ENCODE measurements around the gene ARL6IP4. TPM values are rescaled to one million over a fixed set of nuclear protein-coding genes. Genes with fewer than 3 reads are reported as not detected.

The ARL6IP4 gene
- polyA plus RNA-seq, 2 of the 4 experiments (the other 2 are of a cell fraction): 208 to 209 TPM

- CTCF ChIA-PET: interaction anchor here (1.2 to 2.6 kb wide), 3 partner anchors 15 to 241 kb away, joined by 3 to 7 read pairs (median 5); partner anchors contain the start of gene PITPNM2
- ATAC-seq: peak in 1 of 2 experiments; percentile 4; a peak in 1 of 6 replicates
- no peak for TF ChIP-seq HOXB13 (CRISPR knock-in tag; IDR thresholded peaks at IDR 0.05; ENCODE audit: low read depth)
- TF ChIP-seq PHF8 (IDR thresholded peaks at IDR 0.05; ENCODE audit: borderline replicate concordance, low read depth): no peak
- no peak for TF ChIP-seq EHMT2 (IDR thresholded peaks at IDR 0.05; ENCODE audit: low read depth)
- no peak for TF ChIP-seq JUNB (IDR thresholded peaks at IDR 0.05)
- TF ChIP-seq CHD4 (IDR thresholded peaks at IDR 0.05; ENCODE audit: borderline replicate concordance): no peak
- no peak for TF ChIP-seq RFX5 (IDR thresholded peaks at IDR 0.05)
- TF ChIP-seq HMGXB4 (CRISPR knock-in tag; IDR thresholded peaks at IDR 0.05; ENCODE audit: borderline replicate concordance): no peak
- TF ChIP-seq ZFP36 (IDR thresholded peaks at IDR 0.05; ENCODE audit: borderline replicate concordance, partially characterized antibody): no peak
- no peak for TF ChIP-seq ELK1 (IDR thresholded peaks at IDR 0.05; ENCODE audit: low read depth, low read length)
- no peak for TF ChIP-seq TFCP2L1 (CRISPR knock-in tag; IDR thresholded peaks at IDR 0.05)
- TF ChIP-seq GATA3 (IDR thresholded peaks at IDR 0.05; ENCODE audit: borderline replicate concordance): no peak
- no peak for TF ChIP-seq PBX3 (IDR thresholded peaks at IDR 0.05)
- no peak for TF ChIP-seq FOXS1 (CRISPR knock-in tag; IDR thresholded peaks at IDR 0.05)
- TF ChIP-seq SMC3 (IDR thresholded peaks at IDR 0.05): no peak
- TF ChIP-seq E2F6 (IDR thresholded peaks at IDR 0.05; ENCODE audit: borderline replicate concordance, low read depth): no peak
- no peak for TF ChIP-seq HOXA7 (CRISPR knock-in tag; IDR thresholded peaks at IDR 0.05)
These were observed 16.3 kb downstream of the ARL6IP4 start for GRCh38 chr12:122996621-122997342.

GRCh38 chr12:122997343-122998250 lies 17.1 kb downstream of the ARL6IP4 start:
- Histone ChIP-seq H3K4me1 (no peaks in the 10 kb centered on the region), H3K9me3 (no peaks in the 10 kb centered on the region), H3K27ac (no peak overlapping the region), H3K4me2 (no peak overlapping the region), H3K4me3 (no peak overlapping the region)
- 93% methylated on average over 25 of the region's 25 CpGs for WGBS (ENCODE audit: missing lambda C conversion rate)
- no peak for DNase-seq (ENCODE audit: low read depth in 1 of 2, low spot score in 1 of 2)
- TF ChIP-seq KDM5A (IDR thresholded peaks at IDR 0.05) (no peak), GATA3 (IDR thresholded peaks at IDR 0.05; ENCODE audit: borderline replicate concordance) (no peak), JUN (IDR thresholded peaks at IDR 0.05) (no peak), TFCP2L1 (CRISPR knock-in tag; IDR thresholded peaks at IDR 0.05) (no peak), E2F6 (IDR thresholded peaks at IDR 0.05; ENCODE audit: borderline replicate concordance, low read depth) (no peak), BHLHE40 (IDR thresholded peaks at IDR 0.05; ENCODE audit: low read depth, low read length) (no peak), RFX5 (IDR thresholded peaks at IDR 0.05) (no peak), CHD4 (IDR thresholded peaks at IDR 0.05; ENCODE audit: borderline replicate concordance) (no peak)
- FAIRE-seq: no peak
- ATAC-seq: peak in 1 of 2 experiments; percentile 7; a peak in 3 of 6 replicates
- ChIA-PET CTCF (interaction anchor here (0.5 to 2.6 kb wide), 6 partner anchors 16 to 153 kb away, joined by 3 to 7 read pairs (median 4); partner anchors contain the start of gene PITPNM2), POLR2A (no interaction called here)

More at GRCh38 chr12:122996621-122997342, 16.3 kb downstream of the ARL6IP4 start:
- Histone ChIP-seq H3K27ac (no peak overlapping the region), H3K4me1 (no peaks in the 10 kb centered on the region), H3K9me3 (no peaks in the 10 kb centered on the region), H3K4me3 (no peak overlapping the region), H3K4me2 (no peak overlapping the region)
- WGBS (ENCODE audit: missing lambda C conversion rate): 81% methylated on average over 16 of the region's 16 CpGs
- POLR2A ChIA-PET: no interaction called here
- DNase-seq (ENCODE audit: low read depth in 1 of 2, low spot score in 1 of 2) (no peak), FAIRE-seq (no peak)

Data from A549 (cell line).